Transverse colon (tissue), 4 donors: ENCODE results near the gene HRAS. TPM values are rescaled to one million over a fixed set of nuclear protein-coding genes. Genes with fewer than 3 reads are reported as not detected.

Experiments used
- DNase-seq: peaks from one replicate; pipeline ENCODE4 v3.0.0-alpha.2; 2019
- H3K27ac ChIP-seq, 4 donors: fragments of 200-600 bp; sonication (generic); 2 replicates each; pipeline ENCODE4 v1.5.1; 2016 to 2018; ENCODE audit warnings: inconsistent platforms in 4 of 4
- H3K27me3 ChIP-seq: fragments of 200-600 bp; sonication (generic); 2 replicates; pipeline ENCODE4 v1.5.1; 2017; ENCODE audit warnings: inconsistent platforms
- H3K36me3 ChIP-seq, 4 donors: fragments of 200-600 bp; sonication (generic); 2 replicates each; pipeline ENCODE4 v1.5.1; 2017 to 2019; ENCODE audit warnings: inconsistent platforms in 4 of 4
- H3K4me1 ChIP-seq, 4 donors: fragments of 200-600 bp; sonication (generic); 2 replicates each; pipeline ENCODE4 v1.5.1; 2017 to 2020; ENCODE audit warnings: inconsistent platforms in 4 of 4
- H3K4me3 ChIP-seq, 4 donors: fragments of 200-600 bp; sonication (generic); 1 replicate in 1 of 4; 2 replicates in 3 of 4; pipeline versions ENCODE4 v1.5.1 to v1.6.1; 2017 to 2019; ENCODE audit warnings: inconsistent platforms in 4 of 4
- H3K9me3 ChIP-seq, 2 donors: fragments of 200-600 bp; sonication (generic); 2 replicates each; pipeline ENCODE4 v1.5.1; 2017 to 2019; ENCODE audit warnings: inconsistent platforms in 2 of 2
- EP300 ChIP-seq: sonication (generic); formaldehyde crosslinking; IDR thresholded peaks from one replicate; pipeline ENCODE4 v1.6.1; 2017; ENCODE audit warnings: antibody characterized with exemption, low read depth
- POLR2A ChIP-seq: fragments of 450-650 bp; IDR thresholded peaks from one replicate; pipeline ENCODE4 v1.6.1; 2016; ENCODE audit warnings: antibody characterized with exemption, mild to moderate bottlenecking, moderate library complexity
- POLR2AphosphoS5 ChIP-seq, 3 donors: sonication (generic); formaldehyde crosslinking; IDR thresholded peaks; one replicate each; pipeline ENCODE4 v1.6.1; 2016; ENCODE audit warnings: antibody characterized with exemption in 3 of 3
- WGBS, 2 donors: methylation state at CpG; one replicate each; pipeline ENCODE4 v1.1.5; 2018; ENCODE audit warnings: low coverage in 1 of 2; 5-methylcytosine and 5-hydroxymethylcytosine counted together
- in situ Hi-C, 4 donors: fragments of 200-750 bp; cut with MboI; loops; one replicate each; pipeline versions ENCODE4 v1.15.0 to v1.15.1; 2017; ENCODE audit warnings: low sequenced_read_pairs in 3 of 4, low pct_ligation_motif_present in 1 of 4, low pct_unique_long_range_greater_than_20kb in 1 of 4
- intact Hi-C: fragments of 100-400 bp; cut with DNase I; formaldehyde crosslinking; loops from one replicate; pipeline ENCODE4 v1.15.1; 2023; ENCODE audit warnings: low total_unique reads
- total RNA-seq, 4 donors: library from RNA; depleted of rRNA; stranded (reverse); fragments of >200 nt; gene quantifications; one replicate each; pipeline ENCODE4 v1.1.0, GENCODE V29; 2016
- TF ChIP-seq, protein P1 (sequence below), 5 experiments: fragments of 200-600 bp in 3 of 5; fragments of 450-650 bp in 2 of 5; sonication (generic) in 3 of 5; IDR thresholded peaks; 1 replicate in 2 of 5; 2 replicates in 3 of 5; pipeline ENCODE4 v1.5.1; 2016 to 2017; ENCODE audit warnings: antibody characterized with exemption in 5 of 5, inconsistent platforms in 3 of 5, mild to moderate bottlenecking in 2 of 5, moderate library complexity in 1 of 5

HRAS gene
- total RNA-seq, 4 donors from 2014 or later = 31.0 to 57.1 (median 33.9) TPM

- Histone ChIP-seq H3K27ac (no peak overlapping the region), H3K4me1 (peaks cover 24 to 47% (median 35%) of the 10 kb centered on the region in 4 donors), H3K9me3 (no peaks in the 10 kb centered on the region), H3K36me3 (no peaks in the 10 kb centered on the region), H3K27me3 (peaks cover 56% of the 10 kb centered on the region), H3K4me3 (no peak overlapping the region)
- intact Hi-C loops = loop anchor here (5.0 kb wide), 1 partner anchor 166 kb away; no protein-coding TSS in a partner anchor
- TF ChIP-seq, protein P1, sequence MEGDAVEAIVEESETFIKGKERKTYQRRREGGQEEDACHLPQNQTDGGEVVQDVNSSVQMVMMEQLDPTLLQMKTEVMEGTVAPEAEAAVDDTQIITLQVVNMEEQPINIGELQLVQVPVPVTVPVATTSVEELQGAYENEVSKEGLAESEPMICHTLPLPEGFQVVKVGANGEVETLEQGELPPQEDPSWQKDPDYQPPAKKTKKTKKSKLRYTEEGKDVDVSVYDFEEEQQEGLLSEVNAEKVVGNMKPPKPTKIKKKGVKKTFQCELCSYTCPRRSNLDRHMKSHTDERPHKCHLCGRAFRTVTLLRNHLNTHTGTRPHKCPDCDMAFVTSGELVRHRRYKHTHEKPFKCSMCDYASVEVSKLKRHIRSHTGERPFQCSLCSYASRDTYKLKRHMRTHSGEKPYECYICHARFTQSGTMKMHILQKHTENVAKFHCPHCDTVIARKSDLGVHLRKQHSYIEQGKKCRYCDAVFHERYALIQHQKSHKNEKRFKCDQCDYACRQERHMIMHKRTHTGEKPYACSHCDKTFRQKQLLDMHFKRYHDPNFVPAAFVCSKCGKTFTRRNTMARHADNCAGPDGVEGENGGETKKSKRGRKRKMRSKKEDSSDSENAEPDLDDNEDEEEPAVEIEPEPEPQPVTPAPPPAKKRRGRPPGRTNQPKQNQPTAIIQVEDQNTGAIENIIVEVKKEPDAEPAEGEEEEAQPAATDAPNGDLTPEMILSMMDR (IDR thresholded peaks at IDR 0.05) = no peak
- no peak for TF ChIP-seq EP300
- TF ChIP-seq POLR2A = peak; percentile 3
- no peak for TF ChIP-seq POLR2AphosphoS5 (IDR thresholded peaks at IDR 0.05)
- WGBS, 2 donors = 93% methylated on average over 18 of the region's 22 CpGs; no CpG with 5 or more reads in 1 of the 2 donors
- in situ Hi-C loops = no loop called here
- no peak for DNase-seq
These were observed 21.4 kb upstream of the HRAS start for GRCh38 chr11:556662-557256.

- intact Hi-C loops = loop anchor here (5.0 kb wide), 1 partner anchor 166 kb away; no protein-coding TSS in a partner anchor
- Histone ChIP-seq H3K27ac (no peak overlapping the region), H3K4me1 (peaks cover 20 to 40% (median 30%) of the 10 kb centered on the region in 4 donors), H3K27me3 (peaks cover 56% of the 10 kb centered on the region), H3K9me3 (no peaks in the 10 kb centered on the region), H3K4me3 (peak overlapping the region in 2 of 4 donors; percentile 34 to 52), H3K36me3 (no peaks in the 10 kb centered on the region)
- TF ChIP-seq POLR2AphosphoS5 (IDR thresholded peaks at IDR 0.05) (no peak), POLR2A (peak; percentile 4)
- TF ChIP-seq, protein P1 (IDR thresholded peaks at IDR 0.05) = no peak
- 9% methylated on average over 78 of the region's 104 CpGs; no CpG with 5 or more reads in 1 of the 2 donors for WGBS, 2 donors
- DNase-seq = no peak
- in situ Hi-C loops = no loop called here
These were observed 20.6 kb upstream of the HRAS start for GRCh38 chr11:555780-556661.

GRCh38 chr11:555227-555779, 19.9 kb upstream of the HRAS start:
- intact Hi-C loops (loop anchor here (5.0 kb wide), 1 partner anchor 167 kb away; no protein-coding TSS in a partner anchor), in situ Hi-C loops (no loop called here)
- peaks cover 56% of the 10 kb centered on the region for H3K27me3 ChIP-seq
- peak overlapping the region in 3 of 4 donors; percentile 5 to 52 (median 34) for H3K4me3 ChIP-seq
- TF ChIP-seq EP300 = no peak
- no peak for TF ChIP-seq POLR2A
- TF ChIP-seq POLR2AphosphoS5 (IDR thresholded peaks at IDR 0.05) = no peak
- TF ChIP-seq, protein P1 (IDR thresholded peaks at IDR 0.05) = no peak
- 2% methylated on average over 38 of the region's 57 CpGs; no CpG with 5 or more reads in 1 of the 2 donors for WGBS, 2 donors
- peaks cover 18 to 36% (median 28%) of the 10 kb centered on the region in 4 donors for H3K4me1 ChIP-seq
- DNase-seq = no peak
- no peaks in the 10 kb centered on the region for H3K9me3 ChIP-seq
- peak overlapping the region in 1 of 4 donors; percentile 4 for H3K27ac ChIP-seq
- H3K36me3 ChIP-seq = no peaks in the 10 kb centered on the region
